22Rv1 (cell line): Measurements from ENCODE around the gene TRPV3.

Source experiments
- H3K27ac ChIP-seq: fragments of 450-650 bp; 2 replicates; pipeline ENCODE4 v1.5.1; 2017
- CTCF ChIP-seq: fragments of 450-650 bp; IDR thresholded peaks from 2 replicates; pipeline ENCODE4 v1.5.1; 2017; ENCODE audit warnings: mild to moderate bottlenecking
- ZFX ChIP-seq: fragments of 450-650 bp; IDR thresholded peaks from 2 replicates; pipeline ENCODE4 v1.6.1; 2017; ENCODE audit warnings: antibody characterized with exemption, borderline replicate concordance

The TRPV3 gene

GRCh38 chr17:3557768-3558583, at the start of gene TRPV3:
TRPV3 (minus strand) TSS chr17:3557812; CDS start chr17:3554850, 2,962 bp downstream.
- no peak for TF ChIP-seq ZFX
- TF ChIP-seq CTCF, result no peak
- H3K27ac ChIP-seq, result no peak within 1 kb of the TSS

GRCh38 chr17:3603870-3604259, 46.3 kb upstream of the TRPV3 start:
- no peak overlapping the region for H3K27ac ChIP-seq
- TF ChIP-seq ZFX (no peak), CTCF (no peak)

- H3K27ac ChIP-seq, result no peak overlapping the region
- no peak for TF ChIP-seq ZFX
Measured at GRCh38 chr17:3603119-3603869, 45.7 kb upstream of the TRPV3 start.

- no peak overlapping the region for H3K27ac ChIP-seq
- peak; percentile 69 for TF ChIP-seq CTCF
- no peak for TF ChIP-seq ZFX
Measured at GRCh38 chr17:3602499-3602898, 44.9 kb upstream of the TRPV3 start.

- TF ChIP-seq ZFX, result no peak
- TF ChIP-seq CTCF, result no peak
- H3K27ac ChIP-seq, result no peak overlapping the region
Measured at GRCh38 chr17:3600529-3601205, 43.1 kb upstream of the TRPV3 start.

GRCh38 chr17:3598078-3598477, 40.5 kb upstream of the TRPV3 start:
- no peak overlapping the region for H3K27ac ChIP-seq
- TF ChIP-seq ZFX, result no peak
- TF ChIP-seq CTCF, result no peak

- TF ChIP-seq ZFX, result no peak
- TF ChIP-seq CTCF, result no peak
- H3K27ac ChIP-seq, result no peak overlapping the region
Measured at GRCh38 chr17:3596804-3597464, 39.3 kb upstream of the TRPV3 start.
